HG03571 (cell line): ENCODE measurements around the gene PLCB1.

Source experiments
- ATAC-seq: cut with Tn5 transposase; IDR thresholded peaks from one replicate; pipeline ENCODE4 v1.9.1; 2021; ENCODE audit not compliant: unreplicated experiment

Gene PLCB1

GRCh38 chr20:8210749-8211148 lies 78.7 kb downstream of the PLCB1 start:
- ATAC-seq = no peak

- no peak for ATAC-seq
Measured at GRCh38 chr20:8212286-8212685, 80.2 kb downstream of the PLCB1 start.

GRCh38 chr20:8213270-8213669 lies 81.2 kb downstream of the PLCB1 start:
- no peak for ATAC-seq

- ATAC-seq = peak; percentile 86
Measured at GRCh38 chr20:8213831-8214587, 81.9 kb downstream of the PLCB1 start.

DNA sequence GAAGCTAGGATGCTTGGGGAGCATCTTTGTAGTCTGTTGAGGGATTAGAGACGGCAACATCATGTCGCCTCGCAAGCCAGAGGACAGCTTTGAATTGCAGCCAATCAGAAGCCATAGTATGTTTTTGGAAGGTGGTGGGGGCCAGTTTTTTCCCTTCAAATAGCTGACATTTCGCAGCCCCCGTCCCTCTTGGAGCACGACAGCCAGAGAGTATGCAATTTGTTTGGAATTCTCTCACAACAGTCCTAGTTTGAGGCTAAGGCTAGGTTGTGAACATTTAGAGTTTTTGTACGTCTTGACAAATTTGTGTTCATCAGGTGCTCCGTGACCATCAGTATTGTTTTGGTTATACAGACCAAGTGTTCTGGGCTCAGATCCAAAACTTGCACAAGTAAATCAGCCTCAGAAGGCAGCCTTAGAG lies 83.3 kb downstream of the PLCB1 start:
- ATAC-seq = no peak

DNA sequence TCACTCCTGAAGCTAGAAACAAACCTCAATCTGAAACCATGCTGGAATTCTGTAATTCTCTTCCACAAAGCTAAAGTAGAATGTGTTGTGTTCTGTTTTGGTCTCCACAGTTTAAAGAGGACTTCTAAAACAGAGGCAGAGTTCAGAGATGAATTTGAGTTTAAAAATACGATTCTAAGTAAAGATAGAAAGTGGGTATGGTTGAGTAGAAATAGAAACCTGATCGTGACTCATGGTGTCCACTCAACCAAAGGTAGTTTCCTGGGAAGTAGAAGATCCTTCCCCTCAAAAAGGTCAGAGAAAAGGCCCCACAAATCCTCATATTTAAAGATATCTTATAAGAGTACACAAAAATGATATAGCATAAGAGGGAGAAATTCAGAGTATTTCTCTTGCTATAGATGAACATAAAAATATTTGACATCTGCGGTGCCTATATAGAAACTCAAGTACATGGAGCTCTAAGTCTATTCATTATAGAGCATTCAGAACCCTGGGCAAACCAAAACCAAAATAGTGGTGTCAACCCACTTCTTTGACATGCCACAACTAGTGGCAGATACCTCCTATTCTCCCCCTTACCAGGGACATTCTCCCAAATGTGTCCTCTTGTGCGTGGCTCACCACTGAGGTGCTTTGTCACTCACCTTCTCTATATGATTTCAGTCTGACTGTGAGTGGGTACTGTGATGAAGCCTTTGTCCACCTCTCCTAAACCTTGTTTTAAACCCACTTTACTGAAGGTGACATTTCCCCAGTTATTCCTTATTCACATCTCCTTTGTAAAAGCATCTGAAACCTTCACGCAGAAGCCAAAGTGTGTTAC lies 84.5 kb downstream of the PLCB1 start:
- no peak for ATAC-seq

DNA sequence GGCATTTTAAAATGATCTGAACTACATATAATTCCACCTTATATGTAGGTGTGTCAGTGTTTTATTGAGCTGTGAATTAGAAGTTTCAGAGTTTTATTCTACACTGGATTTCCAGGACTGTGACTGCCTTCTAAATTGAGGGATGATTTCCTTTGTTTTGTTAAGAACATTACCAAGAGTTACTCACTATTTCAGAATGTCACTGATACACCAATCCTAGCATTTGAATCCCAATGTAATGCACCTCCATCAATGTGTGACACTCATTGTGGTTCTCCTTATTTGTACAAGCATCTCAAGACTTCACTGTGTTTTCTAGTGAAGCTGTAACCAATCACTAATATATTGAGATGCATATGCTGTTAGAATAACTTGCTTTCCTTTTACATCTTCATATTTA lies 86.8 kb downstream of the PLCB1 start:
- no peak for ATAC-seq

GRCh38 chr20:8219403-8219802 lies 87.3 kb downstream of the PLCB1 start:
- ATAC-seq = no peak

GRCh38 chr20:8220716-8221115 lies 88.7 kb downstream of the PLCB1 start:
- ATAC-seq = no peak

DNA sequence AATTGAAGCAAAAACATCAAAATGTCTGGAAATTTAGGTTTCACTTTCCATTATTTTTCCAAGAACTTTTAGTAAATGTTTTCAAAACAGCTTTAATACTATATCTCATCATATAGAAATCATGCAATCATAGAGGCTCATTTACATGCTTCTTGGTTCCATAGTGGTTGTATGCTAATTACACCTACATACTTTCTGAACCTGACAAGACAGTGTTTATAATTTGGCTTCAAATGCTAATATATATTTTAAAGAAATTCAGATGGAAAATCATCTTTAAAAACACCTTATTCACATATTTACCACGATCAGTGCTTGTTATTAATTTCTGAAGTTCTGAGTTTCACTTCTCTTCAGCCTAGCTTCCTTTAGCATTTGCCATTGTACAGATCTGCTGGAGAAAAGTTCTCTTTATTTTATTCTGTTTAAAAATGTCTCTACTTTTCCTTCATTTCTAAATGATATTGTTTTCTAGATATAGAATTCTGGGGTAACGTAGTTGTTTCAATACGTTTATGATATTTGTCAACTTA lies 89.9 kb downstream of the PLCB1 start:
- ATAC-seq = peak; percentile 64

DNA sequence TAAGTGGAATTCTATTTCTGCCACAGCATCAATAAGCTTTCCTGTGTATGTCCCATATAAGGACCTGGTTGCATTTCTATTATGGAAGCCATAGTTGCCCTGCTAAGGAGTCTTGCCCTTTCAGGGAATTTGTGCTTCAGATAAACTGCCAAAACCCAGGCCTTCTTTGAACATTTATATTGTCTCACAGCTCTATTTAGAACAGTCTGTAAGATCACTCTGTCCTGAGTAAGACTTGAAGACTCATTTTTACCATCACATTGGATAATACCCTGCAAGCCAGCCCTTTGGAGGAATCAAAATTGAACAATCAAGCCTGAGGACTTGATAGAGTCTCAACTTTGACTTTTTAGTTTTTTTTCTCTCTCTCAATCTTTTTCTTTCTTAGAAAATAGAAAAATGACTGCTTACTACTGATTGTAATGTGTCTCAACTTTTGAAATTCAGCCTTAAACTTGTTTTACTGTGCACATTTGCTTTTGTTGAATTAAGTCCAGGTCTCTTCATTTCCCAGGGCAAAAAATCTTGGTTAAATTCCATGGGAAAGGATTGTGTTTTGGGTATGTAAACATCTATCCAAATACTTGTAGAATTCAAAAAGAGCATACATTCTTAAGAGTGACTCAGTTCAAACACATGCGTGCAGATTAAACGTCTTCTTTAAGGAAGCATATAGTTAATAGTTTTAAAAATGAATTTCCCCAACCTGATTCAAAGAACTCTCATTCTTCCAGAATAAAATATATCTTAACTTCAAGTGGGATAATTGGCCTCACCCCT lies 91.2 kb downstream of the PLCB1 start:
- no peak for ATAC-seq

DNA sequence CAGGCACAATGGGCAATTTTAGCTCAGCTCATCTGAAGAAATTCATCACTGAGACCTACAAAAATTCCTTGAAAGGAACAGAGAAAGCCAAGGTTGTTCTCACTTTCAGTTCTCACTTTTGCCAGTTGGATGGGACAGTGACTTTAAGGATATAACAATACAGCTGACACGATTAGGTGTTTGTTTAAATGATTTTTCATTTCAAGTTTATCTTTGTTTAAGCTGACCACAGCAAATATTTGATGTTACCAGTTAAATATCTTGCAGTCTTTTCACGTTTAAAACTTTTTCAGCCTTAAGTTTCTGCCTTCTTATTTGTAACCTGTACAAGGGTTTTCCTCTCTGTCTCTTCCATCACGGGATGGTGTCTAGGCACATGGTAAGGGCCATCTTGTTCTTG lies 93.6 kb downstream of the PLCB1 start:
- no peak for ATAC-seq

GRCh38 chr20:8226106-8226505 lies 94.0 kb downstream of the PLCB1 start:
- ATAC-seq = no peak

- ATAC-seq = no peak
Measured at GRCh38 chr20:8227293-8227692, 95.2 kb downstream of the PLCB1 start.

GRCh38 chr20:8228315-8228714 lies 96.2 kb downstream of the PLCB1 start:
- no peak for ATAC-seq

GRCh38 chr20:8229090-8229489 lies 97.0 kb downstream of the PLCB1 start:
- no peak for ATAC-seq

DNA sequence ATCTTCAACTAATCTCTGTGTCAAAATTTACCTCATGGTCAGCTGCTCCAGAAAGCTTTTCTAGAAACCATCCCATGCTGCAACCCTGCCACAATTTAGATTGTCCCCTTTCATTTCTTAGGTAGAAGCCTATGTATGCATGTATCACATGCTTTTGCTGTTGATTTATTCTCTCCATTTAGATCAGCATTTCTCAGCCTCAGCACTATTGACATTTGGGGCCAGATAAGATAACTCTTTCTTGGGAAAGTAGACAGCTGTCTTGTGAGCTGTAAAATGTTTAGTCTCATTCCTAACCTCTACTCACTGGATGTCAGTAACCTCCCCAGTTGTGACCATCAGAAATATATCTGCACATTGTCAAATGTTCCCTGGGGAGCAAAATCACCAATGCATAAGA lies 99.0 kb downstream of the PLCB1 start:
- ATAC-seq = no peak

GRCh38 chr20:8232332-8232731 lies 100.3 kb downstream of the PLCB1 start:
- ATAC-seq = no peak

- no peak for ATAC-seq
Measured at GRCh38 chr20:8234580-8234979, 102.5 kb downstream of the PLCB1 start.

DNA sequence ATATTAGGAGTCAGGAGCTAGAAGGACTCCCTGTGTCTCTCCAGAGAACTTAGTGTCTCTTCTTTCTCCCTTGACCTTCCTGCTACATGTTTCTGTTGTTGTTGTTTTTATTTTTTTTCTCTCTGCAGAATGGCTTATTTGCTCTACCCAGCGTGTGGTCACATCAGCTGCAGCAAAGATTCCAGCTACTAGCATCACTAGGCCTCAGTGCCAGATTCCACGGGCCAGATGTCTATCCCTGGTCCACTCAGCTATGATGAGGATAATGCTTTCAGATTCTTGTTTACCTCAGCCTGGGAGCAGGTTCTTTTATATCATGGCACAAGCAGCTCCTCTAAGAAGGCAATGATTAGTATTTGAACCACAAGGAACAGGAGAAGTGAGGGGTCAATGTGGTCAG lies 110.0 kb downstream of the PLCB1 start:
- no peak for ATAC-seq
